Liver (tissue), 9 donors: ENCODE data around the gene FEZF2. TPM values are rescaled to one million over a fixed set of nuclear protein-coding genes. Genes with fewer than 3 reads are reported as not detected.

Source experiments
- DNase-seq: peaks from one replicate; pipeline ENCODE4 v3.0.0-alpha.2; 2017; ENCODE audit warnings: low spot score
- H3K27ac ChIP-seq, 2 donors: one replicate each; pipeline ENCODE4 v1.7.0; 2013; ENCODE audit warnings: inconsistent platforms in 2 of 2, low read length in 2 of 2, control low read depth in 1 of 2, low read depth in 1 of 2, mild to moderate bottlenecking in 1 of 2
- H3K27me3 ChIP-seq, 4 donors: one replicate each; pipeline versions ENCODE4 v1.6.1 to v1.7.0; 2013; ENCODE audit warnings: low read length in 3 of 4, inconsistent platforms in 1 of 4, mild to moderate bottlenecking in 1 of 4, moderate library complexity in 1 of 4; ENCODE audit not compliant: control insufficient read depth in 4 of 4, insufficient read depth in 4 of 4
- H3K36me3 ChIP-seq, 4 donors: one replicate each; pipeline versions ENCODE4 v1.6.1 to v1.7.0; 2013; ENCODE audit warnings: low read length in 3 of 4, mild to moderate bottlenecking in 3 of 4, low read depth in 1 of 4, moderate library complexity in 1 of 4; ENCODE audit not compliant: control insufficient read depth in 4 of 4, insufficient read depth in 3 of 4
- H3K4me1 ChIP-seq, 4 donors: one replicate each; pipeline versions ENCODE4 v1.6.1 to v1.7.0; 2013; ENCODE audit warnings: low read length in 3 of 4, mild to moderate bottlenecking in 3 of 4, moderate library complexity in 1 of 4; ENCODE audit not compliant: control insufficient read depth in 4 of 4, insufficient read depth in 4 of 4
- H3K4me3 ChIP-seq, 3 donors: one replicate each; pipeline versions ENCODE4 v1.6.1 to v1.7.0; 2013; ENCODE audit warnings: low read length in 3 of 3, control low read depth in 1 of 3, low read depth in 1 of 3, mild to moderate bottlenecking in 1 of 3
- H3K9ac ChIP-seq, 2 donors: one replicate each; pipeline ENCODE4 v1.7.0; 2013; ENCODE audit warnings: low read length in 2 of 2, mild to moderate bottlenecking in 2 of 2, moderate library complexity in 2 of 2, control low read depth in 1 of 2, low read depth in 1 of 2
- H3K9me3 ChIP-seq, 4 donors: one replicate each; pipeline versions ENCODE4 v1.6.1 to v1.7.0; 2013; ENCODE audit warnings: low read length in 3 of 4; ENCODE audit not compliant: control insufficient read depth in 4 of 4
- ATF3 ChIP-seq: IDR thresholded peaks from 2 replicates; pipeline ENCODE4 v1.6.1; 2016; ENCODE audit warnings: antibody characterized with exemption
- CTCF ChIP-seq: fragments of 150-350 bp; IDR thresholded peaks from 2 replicates; pipeline ENCODE4 v1.5.1; 2017; ENCODE audit warnings: improper control_type of control experiment, low read depth, low read length; ENCODE audit not compliant: missing input control
- EGR1 ChIP-seq, 2 donors: IDR thresholded peaks; 2 replicates each; pipeline ENCODE4 v1.6.1; 2016 to 2018; ENCODE audit warnings: antibody characterized with exemption in 2 of 2, low read depth in 2 of 2
- FOXA2 ChIP-seq: IDR thresholded peaks from 2 replicates; pipeline ENCODE4 v1.6.1; 2016; ENCODE audit warnings: antibody characterized with exemption
- GABPA ChIP-seq, 2 donors: IDR thresholded peaks in 1 of 2; conservative IDR thresholded peaks in 1 of 2; 2 replicates each; pipeline ENCODE4 v1.6.1; 2016; ENCODE audit warnings: antibody characterized with exemption in 2 of 2, mild to moderate bottlenecking in 1 of 2, moderate library complexity in 1 of 2
- JUND ChIP-seq, 2 donors: IDR thresholded peaks; 2 replicates each; pipeline ENCODE4 v1.6.1; 2016; ENCODE audit warnings: antibody characterized with exemption in 2 of 2
- NR2F2 ChIP-seq: IDR thresholded peaks from 2 replicates; pipeline ENCODE4 v1.6.1; 2016; ENCODE audit warnings: antibody characterized with exemption
- REST ChIP-seq: IDR thresholded peaks from 2 replicates; pipeline ENCODE4 v1.6.1; 2016; ENCODE audit warnings: antibody characterized with exemption, mild to moderate bottlenecking
- RXRA ChIP-seq, 2 donors: IDR thresholded peaks; 2 replicates each; pipeline ENCODE4 v1.6.1; 2017 to 2018; ENCODE audit warnings: antibody characterized with exemption in 2 of 2, mild to moderate bottlenecking in 1 of 2
- SP1 ChIP-seq: IDR thresholded peaks from 2 replicates; pipeline ENCODE4 v1.6.1; 2018; ENCODE audit warnings: antibody characterized with exemption, mild to moderate bottlenecking
- TAF1 ChIP-seq: conservative IDR thresholded peaks from 2 replicates; pipeline ENCODE4 v1.6.1; 2016; ENCODE audit warnings: antibody characterized with exemption, mild to moderate bottlenecking
- YY1 ChIP-seq: IDR thresholded peaks from 2 replicates; pipeline ENCODE4 v1.6.1; 2016; ENCODE audit warnings: antibody characterized with exemption, mild to moderate bottlenecking
- WGBS: extraction: QIAGEN DNeasy Blood & Tissue Kit; methylation state at CpG from one replicate; pipeline ENCODE4 v1.1.7; 2013; 5-methylcytosine and 5-hydroxymethylcytosine counted together
- polyA plus RNA-seq, 2 donors: library from polyadenylated mRNA; stranded (reverse) in 1 of 2; unstranded in 1 of 2; fragments of 200-250 nt in 1 of 2; fragments of >200 nt in 1 of 2; fragmentation: Nextera tagmentation in 1 of 2; extraction: Ambion mirVana in 1 of 2; gene quantifications; one replicate each; pipeline versions ENCODE4 v1.2.1 to v1.2.3, GENCODE V29; 2013 to 2015
- total RNA-seq, 2 donors: library from RNA; depleted of rRNA; stranded (reverse); fragments of >200 nt; gene quantifications; one replicate each; pipeline ENCODE4 v1.2.3, GENCODE V29; 2014
- TF ChIP-seq, protein P1 (sequence below): IDR thresholded peaks from 2 replicates; pipeline ENCODE4 v1.6.1; 2016; ENCODE audit warnings: antibody characterized with exemption
- TF ChIP-seq, protein P2 (sequence below): IDR thresholded peaks from 2 replicates; pipeline ENCODE4 v1.6.1; 2016; ENCODE audit warnings: antibody characterized with exemption
- donor health status: healthy.
- donor health status: healthy.
- donor health status: healthy.
- donor health status: healthy.
- donor health status: healthy.

FEZF2 gene
- total and polyA plus RNA-seq, 4 donors = not detected

DNA sequence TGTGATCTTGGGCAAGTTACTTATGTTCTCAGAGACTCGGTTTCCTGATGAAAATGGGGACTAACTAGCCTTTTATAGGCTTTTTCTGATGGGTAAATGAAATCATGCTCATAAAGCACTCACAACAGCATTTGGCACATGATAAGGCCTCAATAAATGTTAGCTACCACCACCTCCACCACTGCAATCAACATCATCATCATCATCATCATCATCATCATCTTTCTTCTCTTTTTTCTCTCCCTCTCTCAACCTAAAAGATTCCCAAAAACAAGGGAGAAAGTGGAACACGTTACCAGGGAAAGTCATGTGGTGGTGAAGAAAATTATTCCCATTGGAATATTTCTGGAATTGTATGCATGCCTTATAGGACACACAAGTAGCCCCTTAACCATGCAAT is 33.6 kb upstream of the FEZF2 start (continued):
- no peak for TF ChIP-seq REST

DNA sequence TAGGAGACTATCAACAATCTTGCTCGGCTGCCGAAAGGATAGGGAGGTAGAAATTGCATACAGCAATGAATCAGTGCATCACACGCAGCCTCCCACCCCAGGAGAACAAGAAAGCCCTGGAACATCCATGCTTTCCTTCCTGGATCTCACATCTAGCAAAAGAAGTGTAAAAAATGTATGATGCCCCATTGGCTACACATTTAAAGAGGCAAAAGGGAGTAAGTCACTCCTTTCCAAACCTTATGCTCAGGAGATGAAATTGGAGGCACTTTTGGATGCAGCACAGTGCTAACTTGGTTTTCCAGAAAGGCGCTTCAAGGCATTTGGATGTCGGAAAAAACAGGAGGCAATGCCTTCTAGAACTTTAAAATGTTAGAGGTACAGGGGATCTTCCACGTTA is 32.2 kb upstream of the FEZF2 start:
- H3K4me3 ChIP-seq = no peak overlapping the region
- H3K9me3 ChIP-seq = no peaks in the 10 kb centered on the region
- H3K27ac ChIP-seq = no peak overlapping the region
- no peak overlapping the region for H3K9ac ChIP-seq
- TF ChIP-seq RXRA (IDR thresholded peaks at IDR 0.05) (no peak), CTCF (no peak), NR2F2 (no peak), EGR1 (IDR thresholded peaks at IDR 0.05; ENCODE audit: low read depth in 2 of 2) (no peak), YY1 (no peak), REST (no peak), TAF1 (no peak), JUND (IDR thresholded peaks at IDR 0.05) (no peak), GABPA (IDR thresholded peaks at IDR 0.05 in 1 of 2, conservative IDR thresholded peaks at IDR 0.05 in 1 of 2) (no peak), SP1 (no peak), ATF3 (no peak), FOXA2 (no peak)
- TF ChIP-seq, protein P1, sequence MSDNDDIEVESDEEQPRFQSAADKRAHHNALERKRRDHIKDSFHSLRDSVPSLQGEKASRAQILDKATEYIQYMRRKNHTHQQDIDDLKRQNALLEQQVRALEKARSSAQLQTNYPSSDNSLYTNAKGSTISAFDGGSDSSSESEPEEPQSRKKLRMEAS = no peak
- TF ChIP-seq, protein P2, sequence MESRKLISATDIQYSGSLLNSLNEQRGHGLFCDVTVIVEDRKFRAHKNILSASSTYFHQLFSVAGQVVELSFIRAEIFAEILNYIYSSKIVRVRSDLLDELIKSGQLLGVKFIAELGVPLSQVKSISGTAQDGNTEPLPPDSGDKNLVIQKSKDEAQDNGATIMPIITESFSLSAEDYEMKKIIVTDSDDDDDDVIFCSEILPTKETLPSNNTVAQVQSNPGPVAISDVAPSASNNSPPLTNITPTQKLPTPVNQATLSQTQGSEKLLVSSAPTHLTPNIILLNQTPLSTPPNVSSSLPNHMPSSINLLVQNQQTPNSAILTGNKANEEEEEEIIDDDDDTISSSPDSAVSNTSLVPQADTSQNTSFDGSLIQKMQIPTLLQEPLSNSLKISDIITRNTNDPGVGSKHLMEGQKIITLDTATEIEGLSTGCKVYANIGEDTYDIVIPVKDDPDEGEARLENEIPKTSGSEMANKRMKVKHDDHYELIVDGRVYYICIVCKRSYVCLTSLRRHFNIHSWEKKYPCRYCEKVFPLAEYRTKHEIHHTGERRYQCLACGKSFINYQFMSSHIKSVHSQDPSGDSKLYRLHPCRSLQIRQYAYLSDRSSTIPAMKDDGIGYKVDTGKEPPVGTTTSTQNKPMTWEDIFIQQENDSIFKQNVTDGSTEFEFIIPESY = no peak
- no peak for DNase-seq
- no peaks in the 10 kb centered on the region for H3K4me1 ChIP-seq
- no peaks in the 10 kb centered on the region for H3K36me3 ChIP-seq
- WGBS = 88% methylated on average over 6 of the region's 6 CpGs
- no peaks in the 10 kb centered on the region for H3K27me3 ChIP-seq
